H9 (cell line): ENCODE measurements around the gene DENND1A. TPM values are rescaled to one million over a fixed set of nuclear protein-coding genes. Genes with fewer than 3 reads are reported as not detected.

Experiments used
- DNase-seq: peaks from one replicate; pipeline ENCODE4 v3.0.0-alpha.2; 2017
- H2AFZ ChIP-seq: one replicate; pipeline ENCODE4 v1.6.1; 2013; ENCODE audit warnings: mild to moderate bottlenecking, low read length, control low read depth, moderate library complexity
- H2AK5ac ChIP-seq: 2 replicates; pipeline ENCODE4 v1.6.1; 2013; ENCODE audit warnings: low read length, control low read depth, mixed read lengths; ENCODE audit not compliant: insufficient read length
- H2BK120ac ChIP-seq: one replicate; pipeline ENCODE4 v1.6.1; 2013; ENCODE audit warnings: low read depth, mild to moderate bottlenecking, low read length, control low read depth, inconsistent platforms; ENCODE audit not compliant: poor library complexity, severe bottlenecking
- H2BK12ac ChIP-seq: 2 replicates; pipeline ENCODE4 v1.6.1; 2013; ENCODE audit warnings: low read length, control low read depth, mixed read lengths, low read depth; ENCODE audit not compliant: insufficient read length
- H2BK15ac ChIP-seq: 2 replicates; pipeline ENCODE4 v1.6.1; 2013; ENCODE audit warnings: low read depth, low read length, control low read depth
- H2BK20ac ChIP-seq: one replicate; pipeline ENCODE4 v1.6.1; 2013; ENCODE audit warnings: low read depth, mild to moderate bottlenecking, low read length, control low read depth, inconsistent platforms; ENCODE audit not compliant: poor library complexity, severe bottlenecking
- H2BK5ac ChIP-seq: 2 replicates; pipeline ENCODE4 v1.6.1; 2013; ENCODE audit warnings: low read length, control low read depth, mixed read lengths; ENCODE audit not compliant: insufficient read length
- H3K14ac ChIP-seq: 2 replicates; pipeline ENCODE4 v1.6.1; 2013; ENCODE audit warnings: low read length, control low read depth; ENCODE audit not compliant: insufficient read depth
- H3K18ac ChIP-seq: 2 replicates; pipeline ENCODE4 v1.6.1; 2013; ENCODE audit warnings: low read depth, mild to moderate bottlenecking, mixed read lengths, low read length, control low read depth; ENCODE audit not compliant: insufficient read length
- H3K23ac ChIP-seq: 2 replicates; pipeline ENCODE4 v1.6.1; 2013; ENCODE audit warnings: low read length, control low read depth, mixed read lengths, low read depth; ENCODE audit not compliant: insufficient read length
- H3K23me2 ChIP-seq: 2 replicates; pipeline ENCODE4 v1.6.1; 2013; ENCODE audit warnings: low read depth, mild to moderate bottlenecking, mixed read lengths, low read length, control low read depth; ENCODE audit not compliant: insufficient read length, poor library complexity, severe bottlenecking
- H3K27ac ChIP-seq: 2 replicates; pipeline ENCODE4 v1.5.1; 2013; ENCODE audit warnings: low read length, control low read depth, mixed read lengths, low read depth; ENCODE audit not compliant: insufficient read length
- H3K27me3 ChIP-seq: 2 replicates; pipeline ENCODE4 v1.6.1; 2013; ENCODE audit warnings: low read length, control low read depth, inconsistent platforms; ENCODE audit not compliant: insufficient read depth
- H3K4ac ChIP-seq: 2 replicates; pipeline ENCODE4 v1.6.1; 2013; ENCODE audit warnings: low read depth, mild to moderate bottlenecking, control low read depth, inconsistent platforms, low read length, moderate library complexity
- H3K4me1 ChIP-seq: 2 replicates; pipeline ENCODE4 v1.6.1; 2013; ENCODE audit warnings: low read length, control low read depth, inconsistent platforms; ENCODE audit not compliant: insufficient read depth
- H3K4me2 ChIP-seq: 2 replicates; pipeline ENCODE4 v1.6.1; 2013; ENCODE audit warnings: low read length, control low read depth, mixed read lengths; ENCODE audit not compliant: insufficient read length, insufficient read depth
- H3K56ac ChIP-seq: 2 replicates; pipeline ENCODE4 v1.6.1; 2013; ENCODE audit warnings: low read depth, mild to moderate bottlenecking, mixed read lengths, low read length, control low read depth; ENCODE audit not compliant: insufficient read length
- H3K79me1 ChIP-seq: 2 replicates; pipeline ENCODE4 v1.6.1; 2013; ENCODE audit warnings: low read depth, mild to moderate bottlenecking, moderate library complexity, low read length, control low read depth, inconsistent platforms; ENCODE audit not compliant: insufficient read depth, poor library complexity, severe bottlenecking
- H3K79me2 ChIP-seq: 2 replicates; pipeline ENCODE4 v1.6.1; 2013; ENCODE audit warnings: low read length, control low read depth, inconsistent platforms; ENCODE audit not compliant: insufficient read depth
- H3K9ac ChIP-seq: 2 replicates; pipeline ENCODE4 v1.6.1; 2013; ENCODE audit warnings: low read length, control low read depth, mixed read lengths; ENCODE audit not compliant: insufficient read length; ENCODE audit errors: extremely low read depth
- H3K9me3 ChIP-seq: one replicate; pipeline ENCODE4 v1.6.1; 2013; ENCODE audit warnings: low read depth, low read length, inconsistent platforms; ENCODE audit not compliant: control insufficient read depth
- H3T11ph ChIP-seq: one replicate; pipeline ENCODE4 v1.6.1; 2013; ENCODE audit warnings: mild to moderate bottlenecking, low read length, control low read depth, inconsistent platforms
- H4K20me1 ChIP-seq: one replicate; pipeline ENCODE4 v1.6.1; 2013; ENCODE audit not compliant: control insufficient read depth, insufficient read length, insufficient read depth
- H4K5ac ChIP-seq: 2 replicates; pipeline ENCODE4 v1.6.1; 2013; ENCODE audit warnings: low read depth, mild to moderate bottlenecking, mixed read lengths, low read length, control low read depth; ENCODE audit not compliant: insufficient read length
- H4K8ac ChIP-seq: replicated peaks from 2 replicates; pipeline ENCODE4 v1.6.1; 2013; ENCODE audit warnings: low read length, control low read depth, mixed read lengths, low read depth; ENCODE audit not compliant: insufficient read length
- H4K91ac ChIP-seq: 2 replicates; pipeline ENCODE4 v1.6.1; 2013; ENCODE audit warnings: low read depth, mild to moderate bottlenecking, moderate library complexity, mixed read lengths, low read length, control low read depth; ENCODE audit not compliant: insufficient read length
- H3K27ac Mint-ChIP-seq, 3 experiments: 2 replicates in 2 of 3; 3 replicates in 1 of 3; pipeline ENCODE4 v1.8.0; 2020 to 2021; ENCODE audit warnings: mixed read lengths in 3 of 3, mild to moderate bottlenecking in 1 of 3, moderate library complexity in 1 of 3
- H3K27me3 Mint-ChIP-seq: 2 replicates; pipeline ENCODE4 v1.8.0; 2021; ENCODE audit warnings: low read depth, mild to moderate bottlenecking, moderate library complexity, mixed read lengths
- H3K36me3 Mint-ChIP-seq, 3 experiments: 2 replicates in 2 of 3; 3 replicates in 1 of 3; pipeline ENCODE4 v1.8.0; 2020 to 2021; ENCODE audit warnings: low read depth in 3 of 3, mixed read lengths in 3 of 3; ENCODE audit not compliant: insufficient read depth in 1 of 3
- H3K4me1 Mint-ChIP-seq, 2 experiments: 2 replicates each; pipeline ENCODE4 v1.8.0; 2020; ENCODE audit warnings: mixed read lengths in 2 of 2
- H3K4me3 Mint-ChIP-seq, 2 experiments: 2 replicates in 1 of 2; 3 replicates in 1 of 2; pipeline ENCODE4 v1.8.0; 2020 to 2021; ENCODE audit warnings: mild to moderate bottlenecking in 2 of 2, mixed read lengths in 2 of 2, moderate library complexity in 1 of 2
- H3K9me3 Mint-ChIP-seq, 2 experiments: 2 replicates in 1 of 2; 3 replicates in 1 of 2; pipeline ENCODE4 v1.8.0; 2020; ENCODE audit warnings: mild to moderate bottlenecking in 2 of 2, mixed read lengths in 2 of 2, moderate library complexity in 1 of 2
- CTCF ChIP-seq: fragments of 200-600 bp; sonication (generic); conservative IDR thresholded peaks from 3 replicates; pipeline ENCODE4 v1.8.0; 2021; ENCODE audit warnings: antibody characterized with exemption, mild to moderate bottlenecking
- WGBS: extraction: QIAGEN DNeasy Blood & Tissue Kit; methylation state at CpG from one replicate; pipeline ENCODE4 v1.1.7; 2013; ENCODE audit warnings: missing lambda C conversion rate, low lambda C conversion rate, mixed read lengths; ENCODE audit not compliant: insufficient read length; ENCODE audit errors: extremely low coverage; 5-methylcytosine and 5-hydroxymethylcytosine counted together
- total RNA-seq: library from RNA; stranded (reverse); gene quantifications from 2 replicates; pipeline ENCODE4 v1.2.1, GENCODE V29; 2021

The DENND1A gene
- total RNA-seq, 1 experiment from 2014 or later: 20.4 TPM

GRCh38 chr9:123392802-123393201 lies 537.1 kb downstream of the DENND1A start:
- H3K4me1 ChIP-seq: no peaks in the 10 kb centered on the region
- H2AFZ ChIP-seq: no peak overlapping the region
- H3K27me3 ChIP-seq: no peaks in the 10 kb centered on the region
- H3K56ac ChIP-seq: no peak overlapping the region
- no peak overlapping the region for H3K18ac ChIP-seq
- TF ChIP-seq CTCF: no peak
- Mint-ChIP-seq H3K4me1 (peaks cover 11 to 29% of the 10 kb centered on the region in 2 experiments; a peak in 3 of 4 replicates), H3K36me3 (no peaks in the 10 kb centered on the region; a peak in 1 of 7 replicates), H3K27me3 (peaks cover 11% of the 10 kb centered on the region), H3K9me3 (peaks cover 2 to 8% of the 10 kb centered on the region in 2 experiments; a peak in 3 of 5 replicates), H3K4me3 (no peak overlapping the region), H3K27ac (no peak overlapping the region)
- H2BK15ac ChIP-seq: no peak overlapping the region
- no peaks in the 10 kb centered on the region for H3K23me2 ChIP-seq
- H2AK5ac ChIP-seq: no peak overlapping the region
- H3K27ac ChIP-seq: no peak overlapping the region
- H3K9me3 ChIP-seq: no peaks in the 10 kb centered on the region
- no peak overlapping the region for H2BK20ac ChIP-seq
- no peak for DNase-seq
- H3K9ac ChIP-seq: no peak overlapping the region
- no peak overlapping the region for H3K4me2 ChIP-seq
- no peak overlapping the region for H3K4ac ChIP-seq
- H3K79me1 ChIP-seq: no peaks in the 10 kb centered on the region
- no peak overlapping the region for H3K14ac ChIP-seq
- H3K23ac ChIP-seq: no peak overlapping the region
- no CpG with 5 or more reads among the region's 4 CpGs for WGBS
- H4K20me1 ChIP-seq: no peaks in the 10 kb centered on the region
- H3T11ph ChIP-seq: no peak overlapping the region
- no peak overlapping the region for H2BK12ac ChIP-seq
- H2BK5ac ChIP-seq: no peak overlapping the region
- H2BK120ac ChIP-seq: no peak overlapping the region
- no peak overlapping the region for H4K5ac ChIP-seq
- no peaks in the 10 kb centered on the region for H3K79me2 ChIP-seq
- H4K8ac ChIP-seq: no peak overlapping the region
- H4K91ac ChIP-seq: no peak overlapping the region
